HepG2 (cell line): ENCODE data around the gene TTC19. TPM values are rescaled to one million over a fixed set of nuclear protein-coding genes. Genes with fewer than 3 reads are reported as not detected.

Source experiments
- ATAC-seq: fragments of 200-7000 bp; cut with Tn5 transposase; 3 replicates; pipeline ENCODE4 v1.9.1; 2020; ENCODE audit warnings: mild to moderate bottlenecking, moderate library complexity
- BruUV-seq: library from RNA; stranded (reverse); fragments of 400-500 nt; replicated peaks from 2 replicates; lab custom pipeline; 2021; lab: Mats Ljungman, UMichigan
- CTCF ChIA-PET: fragments of 300-600 bp; formaldehyde crosslinking; extraction: SDS; loops from one replicate; lab custom pipeline; 2021; ENCODE audit warnings: low total read pairs, inconsistent platforms, low intra/inter-chr PET ratio; lab: Yijun Ruan, JAX
- POLR2A ChIA-PET: fragments of 350-600 bp; sonication (Branson Sonifier 250); formaldehyde crosslinking; loops from one replicate; lab custom pipeline; 2020; ENCODE audit warnings: antibody characterized with exemption, inconsistent platforms; lab: Yijun Ruan, JAX
- DNase-seq: peaks from one replicate; pipeline ENCODE4 v3.0.0-alpha.2; 2015; ENCODE audit warnings: low spot score
- FAIRE-seq: peaks from 3 replicates; lab custom pipeline; 2011; peaks lifted over from hg19 to GRCh38; lab: Jason Lieb, UNC
- H2AFZ ChIP-seq: one replicate; pipeline ENCODE4 v1.6.1; 2011; ENCODE audit warnings: low read length, inconsistent platforms
- H3K27ac ChIP-seq: fragments of 300-600 bp; 3 replicates; pipeline ENCODE4 v1.8.0; 2011; ENCODE audit warnings: mixed run types, mild to moderate bottlenecking, mixed read lengths, low read length, inconsistent platforms; ENCODE audit not compliant: insufficient read depth; ENCODE audit errors: extremely low read length
- H3K27me3 ChIP-seq, 2 experiments: fragments of 200-600 bp in 1 of 2; 2 replicates in 1 of 2; 3 replicates in 1 of 2; pipeline versions ENCODE4 v1.6.0 to v1.8.0; 2011; ENCODE audit warnings: low read length in 2 of 2, mild to moderate bottlenecking in 2 of 2, moderate library complexity in 2 of 2, inconsistent platforms in 1 of 2; ENCODE audit not compliant: insufficient read depth in 2 of 2, control insufficient read depth in 1 of 2
- H3K36me3 ChIP-seq, 2 experiments: fragments of 200-600 bp in 1 of 2; replicated peaks in 1 of 2; 2 replicates in 1 of 2; 3 replicates in 1 of 2; pipeline versions ENCODE4 v1.5.1 to v1.8.0; 2011; ENCODE audit warnings: low read length in 2 of 2, inconsistent platforms in 1 of 2; ENCODE audit not compliant: insufficient read depth in 2 of 2, control insufficient read depth in 1 of 2
- H3K4me1 ChIP-seq: 2 replicates; pipeline ENCODE4 v1.5.1; 2012; ENCODE audit warnings: low read length, inconsistent platforms; ENCODE audit not compliant: insufficient read depth
- H3K4me2 ChIP-seq: 2 replicates; pipeline ENCODE4 v1.6.0; 2011; ENCODE audit warnings: low read depth, low read length, inconsistent platforms
- H3K4me3 ChIP-seq, 3 experiments: fragments of 200-600 bp in 1 of 3; sonication (generic), shearing (Covaris generic) in 1 of 3; replicated peaks in 1 of 3; 2 replicates each; pipeline ENCODE4 v1.5.1; 2011 to 2016; ENCODE audit warnings: low read length in 3 of 3, inconsistent platforms in 2 of 3, low read depth in 2 of 3, mild to moderate bottlenecking in 2 of 3, control low read depth in 1 of 3, mixed read lengths in 1 of 3; ENCODE audit not compliant: insufficient read depth in 1 of 3
- H3K79me2 ChIP-seq: one replicate; pipeline ENCODE4 v1.6.1; 2011; ENCODE audit warnings: low read length, inconsistent platforms; ENCODE audit not compliant: insufficient read depth
- H3K9ac ChIP-seq: 2 replicates; pipeline ENCODE4 v1.6.0; 2011; ENCODE audit warnings: mild to moderate bottlenecking, low read depth, low read length, inconsistent platforms; ENCODE audit not compliant: insufficient read depth
- H3K9me3 ChIP-seq: 2 replicates; pipeline ENCODE4 v1.5.1; 2012; ENCODE audit warnings: mild to moderate bottlenecking, low read length
- H4K20me1 ChIP-seq: 2 replicates; pipeline ENCODE4 v1.6.0; 2011; ENCODE audit warnings: inconsistent platforms, mild to moderate bottlenecking, low read length, moderate library complexity; ENCODE audit not compliant: insufficient read depth
- DMAP1 ChIP-seq: IDR thresholded peaks from 2 replicates; pipeline ENCODE4 v1.6.1; 2016
- GATAD2A ChIP-seq: IDR thresholded peaks from 2 replicates; pipeline ENCODE4 v1.6.1; 2016
- ISX ChIP-seq: sonication (generic); formaldehyde crosslinking; conservative IDR thresholded peaks from 2 replicates; pipeline ENCODE4 v1.5.0; 2020; ENCODE audit warnings: missing genetic modification reagents
- JDP2 ChIP-seq: sonication (generic); formaldehyde crosslinking; IDR thresholded peaks from 2 replicates; pipeline ENCODE4 v1.8.1; 2022; ENCODE audit warnings: missing genetic modification reagents, borderline replicate concordance
- SKI ChIP-seq: fragments of 450-650 bp; IDR thresholded peaks from one replicate; pipeline ENCODE4 v1.6.1; 2018; ENCODE audit warnings: mild to moderate bottlenecking; ENCODE audit not compliant: partially characterized antibody
- ZFP1 ChIP-seq: IDR thresholded peaks from 2 replicates; pipeline ENCODE4 v1.6.1; 2016
- ZFX ChIP-seq: sonication (generic); formaldehyde crosslinking; IDR thresholded peaks from 2 replicates; pipeline ENCODE4 v1.4.0; 2020; ENCODE audit warnings: mild to moderate bottlenecking, low read depth, missing genetic modification reagents, moderate library complexity
- ZFY ChIP-seq: sonication (generic); formaldehyde crosslinking; IDR thresholded peaks from 2 replicates; pipeline ENCODE4 v1.4.0; 2020; ENCODE audit warnings: missing genetic modification reagents
- ZNF264 ChIP-seq: sonication (generic); formaldehyde crosslinking; IDR thresholded peaks from 2 replicates; pipeline ENCODE4 v1.4.0; 2020; ENCODE audit warnings: missing genetic modification reagents
- ZNF577 ChIP-seq: sonication (generic); formaldehyde crosslinking; IDR thresholded peaks from 2 replicates; pipeline ENCODE4 v1.4.0; 2020; ENCODE audit warnings: mild to moderate bottlenecking, low read depth, missing genetic modification reagents, borderline replicate concordance
- in situ Hi-C: cut with HindIII; loops from 2 replicates; pipeline ENCODE4 v1.10.0; 2017; ENCODE audit warnings: low pct_unique_long_range_greater_than_20kb; ENCODE audit not compliant: extremely low pct_ligation_motif_present
- intact Hi-C: fragments of 100-400 bp; cut with micrococcal nuclease; formaldehyde crosslinking; loops from one replicate; pipeline ENCODE4 v1.10.0; 2022; ENCODE audit not compliant: unreplicated experiment
- polyA plus RNA-seq, 8 experiments: library from polyadenylated mRNA; depleted of rRNA in 3 of 8; stranded (reverse) in 7 of 8; unstranded in 1 of 8; fragments of >200 nt; fragmentation: Illumina TruSeq in 4 of 8; extraction: Trizol in 4 of 8; gene quantifications; 2 replicates each; pipeline versions ENCODE4 v1.2.1 to v1.2.3, GENCODE V29; 2011 to 2016; ENCODE audit warnings: low read depth in 4 of 8, missing spikeins in 1 of 8, mixed read lengths in 1 of 8; ENCODE audit not compliant: insufficient read depth in 1 of 8
- total RNA-seq, 5 experiments: library from RNA; depleted of rRNA; stranded (reverse); fragments of >200 nt; fragmentation: Illumina TruSeq; extraction: Trizol; gene quantifications; 2 replicates each; pipeline ENCODE4 v1.2.3, GENCODE V29; 2016; ENCODE audit warnings: low read depth in 1 of 5
- TF ChIP-seq, protein P1 (sequence below): sonication (generic); formaldehyde crosslinking; IDR thresholded peaks from 2 replicates; pipeline ENCODE4 v1.5.0; 2020; ENCODE audit warnings: missing genetic modification reagents, mild to moderate bottlenecking, borderline replicate concordance
- TF ChIP-seq, protein P2 (sequence below): sonication (generic); formaldehyde crosslinking; IDR thresholded peaks from 2 replicates; pipeline ENCODE4 v1.4.0; 2020; ENCODE audit warnings: missing genetic modification reagents
- TF ChIP-seq, protein P3 (sequence below): sonication (generic); formaldehyde crosslinking; IDR thresholded peaks from 2 replicates; pipeline ENCODE4 v1.8.0; 2022; ENCODE audit warnings: mild to moderate bottlenecking, missing genetic modification reagents, borderline replicate concordance
- TF ChIP-seq, protein P4 (sequence below): sonication (generic); formaldehyde crosslinking; IDR thresholded peaks from 2 replicates; pipeline ENCODE4 v1.8.0; 2023; ENCODE audit warnings: mild to moderate bottlenecking, missing genetic modification reagents
- TF ChIP-seq, protein P5 (sequence below): sonication (generic); formaldehyde crosslinking; IDR thresholded peaks from 2 replicates; pipeline ENCODE4 v1.5.0; 2020; ENCODE audit warnings: missing genetic modification reagents, mild to moderate bottlenecking, borderline replicate concordance

TTC19 gene
- total and polyA plus RNA-seq, 2 of the 13 experiments (the other 11 are each of a cell fraction or from before 2014, with no cell fraction given), result 4.4 to 24.3 TPM

DNA sequence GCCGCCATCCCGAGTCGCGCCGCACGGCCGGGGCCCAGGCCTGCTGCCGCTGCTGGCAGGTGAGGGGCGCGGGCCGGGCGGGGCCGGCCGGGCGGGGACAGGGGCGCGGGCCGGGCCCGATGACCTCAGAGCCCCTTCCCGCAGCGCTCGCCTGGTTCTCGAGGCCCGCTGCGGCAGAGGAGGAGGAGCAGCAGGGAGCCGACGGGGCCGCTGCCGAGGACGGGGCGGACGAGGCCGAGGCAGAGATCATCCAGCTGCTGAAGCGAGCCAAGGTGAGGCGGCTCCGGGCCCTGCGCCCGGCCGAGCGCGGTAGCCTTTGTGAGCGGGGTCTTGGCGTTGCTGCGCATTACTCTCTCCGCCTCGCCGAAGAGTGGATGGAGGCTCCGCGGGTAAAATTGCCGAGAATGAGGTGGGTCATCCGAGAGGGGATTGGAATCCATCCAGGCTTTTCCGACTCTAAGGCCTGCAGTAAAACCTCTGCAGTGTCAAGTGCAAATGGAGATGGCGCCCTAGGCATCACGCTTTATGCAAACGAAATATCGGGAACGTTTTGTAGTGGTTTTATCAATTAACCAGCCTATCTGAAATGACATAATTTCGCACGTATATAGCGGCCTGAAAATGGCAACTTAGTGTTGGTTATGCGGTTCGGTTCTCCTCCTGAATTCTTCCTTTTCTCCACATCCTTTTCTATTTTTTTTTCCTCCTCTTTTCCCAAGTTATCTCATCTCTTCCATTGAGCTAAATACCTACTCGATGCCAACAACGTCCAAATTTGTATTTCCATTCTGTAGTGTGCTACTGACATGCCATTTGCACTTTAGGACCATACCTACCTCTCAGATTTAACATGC lies 577 bp downstream of the TTC19 start (continued):
- TF ChIP-seq SKI, result no peak
- no peak for TF ChIP-seq ZFP1
- TF ChIP-seq ZFX (CRISPR knock-in tag), result peak; percentile 22; the same call in 1 of the 2 replicates
- peak; percentile 12; the same call in 1 of the 2 replicates for TF ChIP-seq JDP2 (CRISPR knock-in tag)
- TF ChIP-seq ZFY (CRISPR knock-in tag), result peak; percentile 19; the same call in 1 of the 2 replicates
- TF ChIP-seq, protein P1, sequence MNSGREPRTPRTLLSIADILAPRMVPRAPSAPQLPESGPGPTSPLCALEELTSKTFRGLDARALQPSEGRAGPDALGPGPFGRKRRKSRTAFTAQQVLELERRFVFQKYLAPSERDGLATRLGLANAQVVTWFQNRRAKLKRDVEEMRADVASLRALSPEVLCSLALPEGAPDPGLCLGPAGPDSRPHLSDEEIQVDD, result no peak

DNA sequence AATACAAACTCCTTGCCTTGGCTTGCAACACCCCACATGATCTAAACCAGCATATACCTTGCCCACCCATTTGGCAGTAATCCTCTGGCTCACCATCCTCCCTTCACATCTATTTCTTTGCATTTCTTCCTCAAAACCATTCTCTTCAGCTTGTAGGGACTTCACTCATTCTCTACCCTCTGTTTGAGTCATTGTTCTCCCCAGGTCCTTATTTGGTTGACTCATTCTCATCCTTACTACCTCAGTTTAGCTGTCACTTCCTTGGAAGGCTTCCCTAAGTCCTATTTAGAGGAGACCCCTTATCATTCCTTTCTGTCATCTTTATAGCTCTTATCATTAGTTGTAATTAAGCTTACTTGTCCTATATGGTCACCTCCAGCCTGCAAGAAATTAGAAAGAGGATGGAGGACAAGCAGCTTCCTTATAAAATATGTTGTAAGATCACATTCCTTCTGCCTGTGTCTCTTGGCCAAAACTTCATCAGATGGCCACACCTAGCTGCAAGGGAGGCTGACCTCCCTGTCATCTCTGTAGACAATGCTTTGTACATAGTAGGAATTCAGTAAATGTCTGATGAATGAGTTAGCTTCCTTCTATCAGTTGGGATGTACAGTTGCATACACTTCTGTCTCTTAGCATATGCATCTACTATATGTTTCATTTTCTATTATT lies 1.7 kb downstream of the TTC19 start:
- no TSS peak for BruUV-seq
- in situ Hi-C loops (no loop called here), intact Hi-C loops (no loop called here)
- peak overlapping the region; percentile 90; the same call in 1 of the 2 replicates for H3K9ac ChIP-seq
- H3K4me2 ChIP-seq, result peak overlapping the region; percentile 86
- CTCF ChIA-PET, result no interaction called here
- H3K36me3 ChIP-seq, result peaks cover 15 to 45% of the 10 kb centered on the region in 2 experiments
- no peaks in the 10 kb centered on the region for H4K20me1 ChIP-seq
- H3K9me3 ChIP-seq, result no peaks in the 10 kb centered on the region
- ATAC-seq (no peak), FAIRE-seq (no peak), DNase-seq (no peak)
- no peaks in the 10 kb centered on the region; a peak in 1 of 5 replicates for H3K27me3 ChIP-seq
- H2AFZ ChIP-seq, result no peak overlapping the region
- H3K4me1 ChIP-seq, result peaks cover 26% of the 10 kb centered on the region
- H3K4me3 ChIP-seq, result peak overlapping the region; percentile 90 to 94 (median 91); a peak in 4 of 6 replicates
- H3K27ac ChIP-seq, result no peak overlapping the region
- POLR2A ChIA-PET, result no interaction called here
- peaks cover 21% of the 10 kb centered on the region for H3K79me2 ChIP-seq
- TF ChIP-seq GATAD2A (no peak), ZNF264 (CRISPR knock-in tag) (no peak), ISX (CRISPR knock-in tag) (no peak), DMAP1 (CRISPR knock-in tag) (no peak), ZNF577 (CRISPR knock-in tag) (no peak)
- TF ChIP-seq, protein P2, sequence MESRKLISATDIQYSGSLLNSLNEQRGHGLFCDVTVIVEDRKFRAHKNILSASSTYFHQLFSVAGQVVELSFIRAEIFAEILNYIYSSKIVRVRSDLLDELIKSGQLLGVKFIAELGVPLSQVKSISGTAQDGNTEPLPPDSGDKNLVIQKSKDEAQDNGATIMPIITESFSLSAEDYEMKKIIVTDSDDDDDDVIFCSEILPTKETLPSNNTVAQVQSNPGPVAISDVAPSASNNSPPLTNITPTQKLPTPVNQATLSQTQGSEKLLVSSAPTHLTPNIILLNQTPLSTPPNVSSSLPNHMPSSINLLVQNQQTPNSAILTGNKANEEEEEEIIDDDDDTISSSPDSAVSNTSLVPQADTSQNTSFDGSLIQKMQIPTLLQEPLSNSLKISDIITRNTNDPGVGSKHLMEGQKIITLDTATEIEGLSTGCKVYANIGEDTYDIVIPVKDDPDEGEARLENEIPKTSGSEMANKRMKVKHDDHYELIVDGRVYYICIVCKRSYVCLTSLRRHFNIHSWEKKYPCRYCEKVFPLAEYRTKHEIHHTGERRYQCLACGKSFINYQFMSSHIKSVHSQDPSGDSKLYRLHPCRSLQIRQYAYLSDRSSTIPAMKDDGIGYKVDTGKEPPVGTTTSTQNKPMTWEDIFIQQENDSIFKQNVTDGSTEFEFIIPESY, result no peak
- TF ChIP-seq, protein P3, sequence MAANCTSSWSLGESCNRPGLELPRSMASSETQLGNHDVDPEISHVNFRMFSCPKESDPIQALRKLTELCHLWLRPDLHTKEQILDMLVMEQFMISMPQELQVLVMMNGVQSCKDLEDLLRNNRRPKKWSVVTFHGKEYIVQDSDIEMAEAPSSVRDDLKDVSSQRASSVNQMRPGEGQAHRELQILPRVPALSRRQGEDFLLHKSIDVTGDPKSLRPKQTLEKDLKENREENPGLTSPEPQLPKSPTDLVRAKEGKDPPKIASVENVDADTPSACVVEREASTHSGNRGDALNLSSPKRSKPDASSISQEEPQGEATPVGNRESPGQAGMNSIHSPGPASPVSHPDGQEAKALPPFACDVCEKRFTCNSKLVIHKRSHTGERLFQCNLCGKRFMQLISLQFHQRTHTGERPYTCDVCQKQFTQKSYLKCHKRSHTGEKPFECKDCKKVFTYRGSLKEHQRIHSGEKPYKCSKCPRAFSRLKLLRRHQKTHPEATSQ (CRISPR knock-in tag), result no peak
- TF ChIP-seq, protein P4, sequence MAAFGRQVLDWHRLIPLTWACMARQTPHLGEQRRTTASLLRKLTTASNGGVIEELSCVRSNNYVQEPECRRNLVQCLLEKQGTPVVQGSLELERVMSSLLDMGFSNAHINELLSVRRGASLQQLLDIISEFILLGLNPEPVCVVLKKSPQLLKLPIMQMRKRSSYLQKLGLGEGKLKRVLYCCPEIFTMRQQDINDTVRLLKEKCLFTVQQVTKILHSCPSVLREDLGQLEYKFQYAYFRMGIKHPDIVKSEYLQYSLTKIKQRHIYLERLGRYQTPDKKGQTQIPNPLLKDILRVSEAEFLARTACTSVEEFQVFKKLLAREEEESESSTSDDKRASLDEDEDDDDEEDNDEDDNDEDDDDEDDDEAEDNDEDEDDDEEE (CRISPR knock-in tag), result no peak
- TF ChIP-seq, protein P5, sequence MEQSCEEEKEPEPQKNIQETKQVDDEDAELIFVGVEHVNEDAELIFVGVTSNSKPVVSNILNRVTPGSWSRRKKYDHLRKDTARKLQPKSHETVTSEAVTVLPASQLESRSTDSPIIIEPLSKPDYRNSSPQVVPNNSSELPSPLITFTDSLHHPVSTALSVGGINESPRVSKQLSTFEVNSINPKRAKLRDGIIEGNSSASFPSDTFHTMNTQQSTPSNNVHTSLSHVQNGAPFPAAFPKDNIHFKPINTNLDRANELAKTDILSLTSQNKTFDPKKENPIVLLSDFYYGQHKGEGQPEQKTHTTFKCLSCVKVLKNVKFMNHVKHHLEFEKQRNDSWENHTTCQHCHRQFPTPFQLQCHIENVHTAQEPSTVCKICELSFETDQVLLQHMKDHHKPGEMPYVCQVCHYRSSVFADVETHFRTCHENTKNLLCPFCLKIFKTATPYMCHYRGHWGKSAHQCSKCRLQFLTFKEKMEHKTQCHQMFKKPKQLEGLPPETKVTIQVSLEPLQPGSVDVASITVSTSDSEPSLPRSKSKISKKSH (CRISPR knock-in tag), result no peak
